Tibial artery (tissue), 4 donors: ENCODE results near the gene FKBP11.

Experiments used
- DNase-seq, 2 donors: peaks; one replicate each; pipeline ENCODE4 v3.0.0-alpha.2; 2019
- H3K27ac ChIP-seq, 2 donors: fragments of 200-600 bp; sonication (generic) in 1 of 2; 1 replicate in 1 of 2; 2 replicates in 1 of 2; pipeline ENCODE4 v1.5.1; 2018 to 2019; ENCODE audit warnings: mild to moderate bottlenecking in 1 of 2
- H3K27me3 ChIP-seq, 2 donors: fragments of 200-600 bp; sonication (generic) in 1 of 2; one replicate each; pipeline versions ENCODE4 v1.5.1 to v1.6.0; 2016 to 2019
- H3K36me3 ChIP-seq, 3 donors: fragments of 200-600 bp; sonication (generic) in 2 of 3; one replicate each; pipeline ENCODE4 v1.5.1; 2016 to 2019; ENCODE audit warnings: mild to moderate bottlenecking in 2 of 3
- H3K4me1 ChIP-seq, 4 donors: fragments of 200-600 bp; sonication (generic) in 2 of 4; 1 replicate in 3 of 4; 2 replicates in 1 of 4; pipeline ENCODE4 v1.5.1; 2016 to 2019
- H3K4me3 ChIP-seq, 2 donors: fragments of 200-600 bp; sonication (generic) in 1 of 2; 1 replicate in 1 of 2; 2 replicates in 1 of 2; pipeline ENCODE4 v1.5.1; 2018 to 2019; ENCODE audit warnings: mild to moderate bottlenecking in 2 of 2
- H3K9me3 ChIP-seq, 3 donors: fragments of 200-600 bp; sonication (generic) in 1 of 3; one replicate each; pipeline ENCODE4 v1.5.1; 2016 to 2019
- CTCF ChIP-seq, 2 experiments: fragments of 200-600 bp in 1 of 2; fragments of 450-650 bp in 1 of 2; IDR thresholded peaks; one replicate each; pipeline ENCODE4 v1.5.1; 2017 to 2019; ENCODE audit warnings: antibody characterized with exemption in 2 of 2, mild to moderate bottlenecking in 1 of 2, moderate library complexity in 1 of 2
- intact Hi-C: fragments of 100-400 bp; cut with DNase I; formaldehyde crosslinking; loops from one replicate; pipeline ENCODE4 v1.15.0; 2023; ENCODE audit warnings: low total_unique reads

FKBP11 gene

DNA sequence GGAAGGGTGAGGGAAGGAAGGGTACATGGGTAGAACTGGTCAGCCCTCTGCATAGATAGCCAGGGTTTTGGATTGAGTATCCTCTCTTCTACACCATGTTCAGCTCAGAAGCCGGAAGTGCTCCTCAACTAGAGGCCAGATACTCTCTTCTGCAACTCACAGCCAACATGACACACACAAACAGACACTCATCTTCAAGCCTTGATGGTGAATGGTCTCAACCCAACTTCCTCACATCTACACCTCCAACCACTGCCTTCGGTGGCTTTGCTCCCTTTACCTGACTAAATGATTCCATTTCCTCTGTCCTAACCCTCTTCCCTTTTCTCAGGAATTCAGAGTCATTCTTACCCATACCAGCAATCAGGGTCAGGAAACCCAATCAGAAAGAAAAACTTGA lies 7.6 kb upstream of the FKBP11 start:
- H3K27ac ChIP-seq: no peak overlapping the region
- intact Hi-C loops: no loop called here
- no peak for TF ChIP-seq CTCF (IDR thresholded peaks at IDR 0.05)

DNA sequence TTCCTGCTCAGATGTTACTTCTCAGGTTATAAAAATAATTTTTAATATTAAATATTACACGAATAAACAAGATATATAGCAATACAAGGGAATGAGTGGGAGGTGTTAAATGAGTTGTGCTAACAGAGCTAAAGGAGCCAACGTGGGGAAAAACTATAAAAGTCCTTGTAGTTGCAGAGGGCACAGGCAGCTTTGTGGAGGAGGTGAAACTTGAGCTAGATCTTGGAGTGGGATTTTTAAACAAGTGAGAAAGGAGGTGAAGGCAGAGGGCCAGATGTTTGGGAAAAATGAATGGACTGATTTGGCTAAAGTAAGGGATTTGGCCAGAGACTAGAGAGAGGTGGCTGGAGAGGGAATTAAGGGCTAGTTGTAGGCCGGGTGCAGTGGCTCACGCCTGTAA lies 5.2 kb upstream of the FKBP11 start:
- intact Hi-C loops: no loop called here
- H3K4me1 ChIP-seq: peaks cover 0 to 5% (median 4%) of the 10 kb centered on the region in 4 donors

More for the DNA sequence above, 7.6 kb upstream of the FKBP11 start:
- Histone ChIP-seq H3K9me3 (no peaks in the 10 kb centered on the region), H3K27me3 (no peaks in the 10 kb centered on the region), H3K4me3 (no peak overlapping the region), H3K4me1 (no peaks in the 10 kb centered on the region), H3K36me3 (peaks cover 29 to 65% (median 47%) of the 10 kb centered on the region in 3 donors)
- no peak for DNase-seq

GRCh38 chr12:48929551-48929950 lies 4.3 kb upstream of the FKBP11 start:
- Histone ChIP-seq H3K27me3 (no peaks in the 10 kb centered on the region), H3K4me1 (peaks cover 0 to 13% (median 7%) of the 10 kb centered on the region in 4 donors), H3K9me3 (no peaks in the 10 kb centered on the region), H3K4me3 (no peak overlapping the region), H3K36me3 (peaks cover 17 to 44% (median 29%) of the 10 kb centered on the region in 3 donors), H3K27ac (no peak overlapping the region)
- DNase-seq: no peak
- intact Hi-C loops: no loop called here
- no peak for TF ChIP-seq CTCF (IDR thresholded peaks at IDR 0.05)

More for the DNA sequence above, 5.2 kb upstream of the FKBP11 start:
- Histone ChIP-seq H3K4me3 (no peak overlapping the region), H3K9me3 (no peaks in the 10 kb centered on the region), H3K27me3 (no peaks in the 10 kb centered on the region), H3K27ac (no peak overlapping the region), H3K36me3 (peaks cover 24 to 48% (median 33%) of the 10 kb centered on the region in 3 donors)
- no peak for TF ChIP-seq CTCF (IDR thresholded peaks at IDR 0.05)
- DNase-seq: no peak

DNA sequence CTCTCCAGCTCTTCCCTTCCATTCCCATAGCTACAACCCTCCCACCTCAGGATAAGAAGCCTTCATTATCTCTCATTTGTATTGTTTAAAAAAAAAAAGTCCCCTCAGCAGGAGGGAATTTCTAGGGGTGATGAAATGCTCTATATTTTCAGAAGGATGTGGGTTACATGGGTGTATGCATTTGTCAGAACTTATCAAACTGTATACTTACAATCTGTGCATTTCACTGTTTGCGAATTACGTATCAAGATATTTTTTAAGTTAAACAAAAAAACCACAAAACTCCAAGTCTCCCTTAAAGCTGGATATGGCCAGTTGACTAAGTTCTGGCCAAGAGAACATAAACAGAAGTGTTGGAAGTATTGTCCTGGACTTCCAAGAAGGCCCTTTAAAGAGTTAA lies 2.0 kb upstream of the FKBP11 start:
- no peak overlapping the region for H3K4me3 ChIP-seq
- no peak for TF ChIP-seq CTCF (IDR thresholded peaks at IDR 0.05)
- DNase-seq: no peak
- no peaks in the 10 kb centered on the region for H3K27me3 ChIP-seq
- intact Hi-C loops: no loop called here
- H3K9me3 ChIP-seq: no peaks in the 10 kb centered on the region
- no peak overlapping the region for H3K27ac ChIP-seq
- H3K36me3 ChIP-seq: peaks cover 6 to 24% (median 18%) of the 10 kb centered on the region in 3 donors
- H3K4me1 ChIP-seq: peaks cover 0 to 17% (median 11%) of the 10 kb centered on the region in 4 donors

GRCh38 chr12:48924617-48925303 lies 532 bp downstream of the FKBP11 start:
- DNase-seq: peak in 1 of 2 donors; percentile 29
- intact Hi-C loops: no loop called here
- H3K27ac ChIP-seq: peak overlapping the region; percentile 44 to 50

More at GRCh38 chr12:48924617-48925303, 532 bp downstream of the FKBP11 start:
- Histone ChIP-seq H3K4me1 (peaks cover 0 to 17% (median 11%) of the 10 kb centered on the region in 4 donors), H3K27me3 (no peaks in the 10 kb centered on the region), H3K9me3 (no peaks in the 10 kb centered on the region), H3K4me3 (peak overlapping the region; percentile 63 to 66), H3K36me3 (peaks cover 0 to 9% (median 4%) of the 10 kb centered on the region in 3 donors)
- peak; percentile 31 to 39 for TF ChIP-seq CTCF (IDR thresholded peaks at IDR 0.05)
